Tibial nerve (tissue), 4 donors: ENCODE measurements around the gene ANKDD1B.

Source experiments
- CTCF ChIP-seq, 5 experiments: fragments of 200-600 bp in 3 of 5; fragments of 450-650 bp in 2 of 5; sonication (generic) in 3 of 5; IDR thresholded peaks; one replicate each; pipeline ENCODE4 v1.5.1; 2016 to 2019; ENCODE audit warnings: antibody characterized with exemption in 5 of 5, mild to moderate bottlenecking in 3 of 5, moderate library complexity in 2 of 5
- EP300 ChIP-seq, 2 donors: sonication (generic); formaldehyde crosslinking; IDR thresholded peaks; one replicate each; pipeline ENCODE4 v1.6.1; 2017; ENCODE audit warnings: antibody characterized with exemption in 2 of 2, mild to moderate bottlenecking in 1 of 2
- POLR2A ChIP-seq, 2 donors: fragments of 450-650 bp; IDR thresholded peaks; one replicate each; pipeline ENCODE4 v1.6.1; 2017; ENCODE audit warnings: antibody characterized with exemption in 2 of 2, mild to moderate bottlenecking in 2 of 2, moderate library complexity in 2 of 2

DNA sequence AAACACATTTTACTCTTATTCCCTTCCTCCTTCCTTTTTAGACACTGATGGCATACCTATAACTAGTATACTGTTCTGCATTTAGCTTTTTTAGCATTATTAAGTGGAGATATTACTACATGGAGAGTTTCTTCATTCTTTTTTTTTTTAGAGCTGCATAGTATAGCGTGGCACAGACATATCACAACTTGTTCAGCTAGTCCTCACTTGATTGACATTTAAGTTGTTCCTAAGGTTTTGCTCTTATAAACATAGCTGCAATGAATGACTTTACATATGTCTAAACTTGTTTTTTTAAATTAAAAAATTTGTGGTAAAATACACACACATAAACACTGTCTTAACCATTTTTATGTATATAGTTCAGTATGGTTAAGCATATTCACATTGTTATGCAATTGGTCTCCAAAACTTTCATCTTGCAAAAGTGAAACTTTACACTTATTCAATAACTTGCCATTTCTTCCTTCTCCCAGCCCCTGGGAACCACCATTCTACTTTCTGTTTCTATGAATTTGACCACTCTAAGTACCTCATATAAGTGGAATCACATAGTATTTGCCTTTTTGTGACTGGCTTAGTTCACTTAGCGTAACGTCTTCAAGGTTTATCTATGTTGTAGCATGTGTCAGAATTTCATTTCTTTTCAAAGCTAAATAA lies 48.7 kb downstream of the ANKDD1B start:
- TF ChIP-seq POLR2A (IDR thresholded peaks at IDR 0.05) (no peak), CTCF (IDR thresholded peaks at IDR 0.05) (no peak), EP300 (IDR thresholded peaks at IDR 0.05) (no peak)
